Measurements from ENCODE around the gene RNF43.

RNF43 gene

DNA sequence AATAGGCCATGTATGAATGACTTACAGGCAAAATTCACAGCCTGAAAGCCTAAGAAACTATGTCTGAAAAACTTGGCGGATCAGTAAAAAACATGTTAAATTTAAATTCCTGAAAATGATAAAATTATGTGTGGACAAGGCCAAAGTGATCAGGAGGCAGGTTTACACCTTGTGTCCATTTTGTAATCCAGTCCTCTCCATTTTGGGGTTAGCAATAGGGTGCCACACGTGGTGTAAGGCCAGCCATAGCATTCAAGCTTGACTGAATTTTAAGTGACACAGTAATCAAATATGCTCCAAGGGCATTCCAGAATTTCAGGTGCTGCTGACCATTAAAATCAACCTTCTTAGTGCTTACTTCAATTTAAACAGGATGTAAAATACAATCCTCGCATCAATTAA lies 2.7 kb downstream of the RNF43 start:
- Histone ChIP-seq H3K27me3 (ENCODE audit: insufficient read depth, poor library complexity, severe bottlenecking) (no peaks in the 10 kb centered on the region), H3K27ac (replicated peaks) (no peak overlapping the region), H3K4me3 (replicated peaks; ENCODE audit: insufficient read depth, low read length) (no peak overlapping the region)
- DNase-seq (ENCODE audit: low read depth in 1 of 2, low spot score in 1 of 2), result no peak
- TF ChIP-seq, protein P1, sequence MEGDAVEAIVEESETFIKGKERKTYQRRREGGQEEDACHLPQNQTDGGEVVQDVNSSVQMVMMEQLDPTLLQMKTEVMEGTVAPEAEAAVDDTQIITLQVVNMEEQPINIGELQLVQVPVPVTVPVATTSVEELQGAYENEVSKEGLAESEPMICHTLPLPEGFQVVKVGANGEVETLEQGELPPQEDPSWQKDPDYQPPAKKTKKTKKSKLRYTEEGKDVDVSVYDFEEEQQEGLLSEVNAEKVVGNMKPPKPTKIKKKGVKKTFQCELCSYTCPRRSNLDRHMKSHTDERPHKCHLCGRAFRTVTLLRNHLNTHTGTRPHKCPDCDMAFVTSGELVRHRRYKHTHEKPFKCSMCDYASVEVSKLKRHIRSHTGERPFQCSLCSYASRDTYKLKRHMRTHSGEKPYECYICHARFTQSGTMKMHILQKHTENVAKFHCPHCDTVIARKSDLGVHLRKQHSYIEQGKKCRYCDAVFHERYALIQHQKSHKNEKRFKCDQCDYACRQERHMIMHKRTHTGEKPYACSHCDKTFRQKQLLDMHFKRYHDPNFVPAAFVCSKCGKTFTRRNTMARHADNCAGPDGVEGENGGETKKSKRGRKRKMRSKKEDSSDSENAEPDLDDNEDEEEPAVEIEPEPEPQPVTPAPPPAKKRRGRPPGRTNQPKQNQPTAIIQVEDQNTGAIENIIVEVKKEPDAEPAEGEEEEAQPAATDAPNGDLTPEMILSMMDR (IDR thresholded peaks at IDR 0.05; ENCODE audit: insufficient read depth, low read length), result no peak
- TF ChIP-seq, protein P2, sequence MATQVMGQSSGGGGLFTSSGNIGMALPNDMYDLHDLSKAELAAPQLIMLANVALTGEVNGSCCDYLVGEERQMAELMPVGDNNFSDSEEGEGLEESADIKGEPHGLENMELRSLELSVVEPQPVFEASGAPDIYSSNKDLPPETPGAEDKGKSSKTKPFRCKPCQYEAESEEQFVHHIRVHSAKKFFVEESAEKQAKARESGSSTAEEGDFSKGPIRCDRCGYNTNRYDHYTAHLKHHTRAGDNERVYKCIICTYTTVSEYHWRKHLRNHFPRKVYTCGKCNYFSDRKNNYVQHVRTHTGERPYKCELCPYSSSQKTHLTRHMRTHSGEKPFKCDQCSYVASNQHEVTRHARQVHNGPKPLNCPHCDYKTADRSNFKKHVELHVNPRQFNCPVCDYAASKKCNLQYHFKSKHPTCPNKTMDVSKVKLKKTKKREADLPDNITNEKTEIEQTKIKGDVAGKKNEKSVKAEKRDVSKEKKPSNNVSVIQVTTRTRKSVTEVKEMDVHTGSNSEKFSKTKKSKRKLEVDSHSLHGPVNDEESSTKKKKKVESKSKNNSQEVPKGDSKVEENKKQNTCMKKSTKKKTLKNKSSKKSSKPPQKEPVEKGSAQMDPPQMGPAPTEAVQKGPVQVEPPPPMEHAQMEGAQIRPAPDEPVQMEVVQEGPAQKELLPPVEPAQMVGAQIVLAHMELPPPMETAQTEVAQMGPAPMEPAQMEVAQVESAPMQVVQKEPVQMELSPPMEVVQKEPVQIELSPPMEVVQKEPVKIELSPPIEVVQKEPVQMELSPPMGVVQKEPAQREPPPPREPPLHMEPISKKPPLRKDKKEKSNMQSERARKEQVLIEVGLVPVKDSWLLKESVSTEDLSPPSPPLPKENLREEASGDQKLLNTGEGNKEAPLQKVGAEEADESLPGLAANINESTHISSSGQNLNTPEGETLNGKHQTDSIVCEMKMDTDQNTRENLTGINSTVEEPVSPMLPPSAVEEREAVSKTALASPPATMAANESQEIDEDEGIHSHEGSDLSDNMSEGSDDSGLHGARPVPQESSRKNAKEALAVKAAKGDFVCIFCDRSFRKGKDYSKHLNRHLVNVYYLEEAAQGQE (IDR thresholded peaks at IDR 0.05; ENCODE audit: insufficient replicate concordance, low read depth), result no peak
- no peak for TF ChIP-seq SPI1 (IDR thresholded peaks at IDR 0.05; ENCODE audit: borderline replicate concordance, low read depth)

DNA sequence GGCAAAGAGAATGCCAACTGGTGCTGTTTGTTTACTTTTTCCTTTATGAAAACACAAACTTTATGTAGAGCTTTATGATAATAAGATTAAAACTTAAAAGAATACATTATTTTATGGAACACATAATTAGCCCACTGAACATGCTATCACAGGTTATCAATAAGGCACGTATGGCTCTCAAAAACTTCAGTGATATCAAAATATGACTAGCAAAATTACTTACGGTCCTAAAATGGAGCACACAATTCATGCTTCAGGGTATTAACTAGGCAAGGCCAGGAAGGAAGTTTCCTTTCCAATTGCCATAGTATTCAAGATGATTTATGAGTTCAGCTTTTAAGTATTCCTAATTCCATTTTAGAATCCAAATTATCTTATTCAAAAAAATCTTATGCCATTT lies 3.6 kb downstream of the RNF43 start:
- DNase-seq (ENCODE audit: low read depth in 1 of 2, low spot score in 1 of 2), result no peak
- TF ChIP-seq, protein P2 (IDR thresholded peaks at IDR 0.05; ENCODE audit: insufficient replicate concordance, low read depth), result no peak
- TF ChIP-seq GABPA (IDR thresholded peaks at IDR 0.05; ENCODE audit: low read depth) (no peak), SPI1 (IDR thresholded peaks at IDR 0.05; ENCODE audit: borderline replicate concordance, low read depth) (no peak)
- TF ChIP-seq, protein P1 (IDR thresholded peaks at IDR 0.05; ENCODE audit: insufficient read depth, low read length), result no peak
- Histone ChIP-seq H3K4me3 (replicated peaks; ENCODE audit: insufficient read depth, low read length) (no peak overlapping the region), H3K27ac (replicated peaks) (no peak overlapping the region), H3K27me3 (ENCODE audit: insufficient read depth, poor library complexity, severe bottlenecking) (no peaks in the 10 kb centered on the region)

DNA sequence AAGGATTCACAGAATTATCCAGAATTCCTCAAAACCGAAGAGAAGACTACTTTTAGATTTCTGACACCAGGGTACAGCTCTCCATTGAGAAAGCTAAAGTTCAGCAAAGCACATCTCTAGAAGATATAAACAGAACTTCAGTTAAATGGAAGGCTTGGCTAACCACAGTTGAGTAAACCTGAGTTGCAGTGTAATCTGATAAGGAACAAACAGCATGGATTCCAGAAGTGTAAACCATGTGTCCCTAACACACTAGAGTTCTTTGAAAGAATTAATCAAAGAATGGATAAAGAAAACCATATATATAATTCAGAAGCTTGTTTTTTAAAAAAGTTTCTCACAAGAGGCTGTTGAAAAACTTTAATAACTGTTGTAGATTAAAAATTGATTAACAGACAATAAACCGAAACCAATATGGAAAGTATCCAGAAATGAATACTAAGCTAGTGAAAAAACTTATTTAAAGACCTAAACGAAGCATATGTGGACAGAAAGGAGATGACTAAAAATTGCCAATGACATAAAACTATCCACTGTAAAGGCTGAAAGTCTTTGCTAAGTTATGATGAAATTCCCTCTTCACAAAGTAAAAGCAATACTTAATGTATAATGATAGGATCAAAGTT lies 4.3 kb downstream of the RNF43 start:
- Histone ChIP-seq H3K4me3 (replicated peaks; ENCODE audit: insufficient read depth, low read length) (no peak overlapping the region), H3K27me3 (ENCODE audit: insufficient read depth, poor library complexity, severe bottlenecking) (no peaks in the 10 kb centered on the region), H3K27ac (replicated peaks) (no peak overlapping the region)
- DNase-seq (ENCODE audit: low read depth in 1 of 2, low spot score in 1 of 2), result peak in 1 of 2 experiments; percentile 7
- TF ChIP-seq, protein P1 (IDR thresholded peaks at IDR 0.05; ENCODE audit: insufficient read depth, low read length), result no peak
- TF ChIP-seq POLR2AphosphoS5 (IDR thresholded peaks at IDR 0.05; ENCODE audit: low read depth) (no peak), GABPA (IDR thresholded peaks at IDR 0.05; ENCODE audit: low read depth) (no peak), SPI1 (IDR thresholded peaks at IDR 0.05; ENCODE audit: borderline replicate concordance, low read depth) (no peak)
- TF ChIP-seq, protein P2 (IDR thresholded peaks at IDR 0.05; ENCODE audit: insufficient replicate concordance, low read depth), result no peak
